Measurements from ENCODE around the gene IDI2. TPM values are rescaled to one million over a fixed set of nuclear protein-coding genes. Genes with fewer than 3 reads are reported as not detected.

The IDI2 gene
- total and polyA plus RNA-seq, 2 of the 13 experiments (the other 11 are each of a cell fraction or from before 2014, with no cell fraction given): not detected

DNA sequence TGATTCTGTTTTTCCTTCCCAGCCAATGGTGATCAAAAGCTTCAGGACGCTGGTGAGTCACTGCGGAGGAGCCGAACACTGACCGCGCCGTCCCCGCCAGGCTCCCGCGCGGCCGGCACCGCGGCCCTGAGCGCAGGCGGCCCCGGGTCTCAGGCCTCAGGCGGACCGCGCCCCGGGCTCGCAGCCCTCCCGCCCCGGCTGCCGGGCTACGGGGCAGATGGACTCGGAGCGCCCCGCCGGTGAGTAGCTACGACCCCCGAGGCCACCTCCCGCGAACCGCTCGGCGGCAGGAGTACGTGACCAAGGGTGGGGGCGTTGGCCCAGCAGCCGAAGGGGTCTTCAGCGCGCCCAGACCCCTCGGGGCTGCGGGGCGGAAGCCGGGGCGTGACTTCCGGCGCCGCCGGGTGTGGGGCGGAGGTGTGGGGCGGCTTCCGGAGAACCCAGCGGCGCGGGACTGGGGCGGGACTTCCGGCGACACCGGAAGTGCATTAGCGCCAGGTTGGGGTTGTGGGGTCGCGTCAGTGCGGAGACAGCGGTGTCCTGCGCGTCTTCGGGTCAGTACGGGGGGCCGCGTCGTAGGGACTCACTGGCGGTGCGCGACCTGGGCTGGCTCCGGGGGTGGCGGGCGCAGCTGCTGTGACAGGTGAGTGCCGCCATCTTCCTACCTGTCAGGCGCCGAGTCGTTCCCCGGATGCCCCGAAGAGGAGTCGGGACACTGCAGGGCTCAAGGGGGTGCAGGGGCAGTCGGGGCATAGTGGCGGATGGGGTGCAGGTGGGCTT lies 30.9 kb upstream of the IDI2 start, which contains the start of gene WDR37 (continued):
- no peak for TF ChIP-seq ZNF710 (CRISPR knock-in tag; IDR thresholded peaks at IDR 0.05; ENCODE audit: borderline replicate concordance)
- no peak for TF ChIP-seq JUND (CRISPR knock-in tag; IDR thresholded peaks at IDR 0.05)
- no peak for TF ChIP-seq ZNF737 (CRISPR knock-in tag; IDR thresholded peaks at IDR 0.05; ENCODE audit: borderline replicate concordance)
- TF ChIP-seq CTCF (CRISPR knock-in tag; IDR thresholded peaks at IDR 0.05): no peak; the same call in 1 of the 2 replicates
- 0 out of 2 replicates have a peak, but pooled peaks have one; percentile 42 for TF ChIP-seq ZNF253 (CRISPR knock-in tag; IDR thresholded peaks at IDR 0.05; ENCODE audit: borderline replicate concordance)
- no peak for TF ChIP-seq ZNF615 (CRISPR knock-in tag; IDR thresholded peaks at IDR 0.05; ENCODE audit: borderline replicate concordance)
- TF ChIP-seq, protein P1, sequence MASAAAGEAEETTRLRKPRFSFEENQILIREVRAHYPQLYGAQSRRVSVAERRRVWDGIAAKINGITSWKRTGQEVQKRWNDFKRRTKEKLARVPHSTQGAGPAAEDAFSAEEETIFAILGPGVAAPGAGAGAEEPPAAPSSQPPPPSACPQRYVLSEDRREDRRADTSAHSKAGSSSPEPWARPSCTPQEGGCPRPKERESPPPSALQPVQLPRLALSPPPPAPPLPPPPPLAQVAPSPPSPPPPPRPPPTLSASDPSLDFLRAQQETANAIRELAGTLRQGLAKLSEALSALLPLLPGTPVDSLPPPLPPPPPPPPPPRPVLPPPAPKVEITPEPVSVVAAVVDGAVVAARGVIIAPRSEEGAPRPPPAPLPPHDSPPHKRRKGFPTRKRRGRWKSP (CRISPR knock-in tag; IDR thresholded peaks at IDR 0.05): peak; percentile 88
- TF ChIP-seq TCF7 (IDR thresholded peaks at IDR 0.05; ENCODE audit: low read depth): no peak
- TF ChIP-seq NBN (conservative IDR thresholded peaks at IDR 0.05): no peak
- peak; percentile 29; the same call in 1 of the 2 replicates for TF ChIP-seq RXRB (CRISPR knock-in tag; IDR thresholded peaks at IDR 0.05; ENCODE audit: borderline replicate concordance)
- TF ChIP-seq ATAD3A (CRISPR knock-in tag; IDR thresholded peaks at IDR 0.05): no peak
- 0 out of 2 replicates have a peak, but pooled peaks have one; percentile 30 for TF ChIP-seq ZSCAN9 (CRISPR knock-in tag; IDR thresholded peaks at IDR 0.05; ENCODE audit: borderline replicate concordance)
- TF ChIP-seq, protein P2, sequence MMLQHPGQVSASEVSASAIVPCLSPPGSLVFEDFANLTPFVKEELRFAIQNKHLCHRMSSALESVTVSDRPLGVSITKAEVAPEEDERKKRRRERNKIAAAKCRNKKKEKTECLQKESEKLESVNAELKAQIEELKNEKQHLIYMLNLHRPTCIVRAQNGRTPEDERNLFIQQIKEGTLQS (CRISPR knock-in tag; IDR thresholded peaks at IDR 0.05): no peak; the same call in 1 of the 2 replicates
- peak; percentile 48; the same call in 1 of the 2 replicates for TF ChIP-seq ZNF225 (CRISPR knock-in tag; IDR thresholded peaks at IDR 0.05)
- TF ChIP-seq HHEX (CRISPR knock-in tag; IDR thresholded peaks at IDR 0.05): no peak
- no peak; the same call in 1 of the 2 replicates for TF ChIP-seq NFKB2 (CRISPR knock-in tag; IDR thresholded peaks at IDR 0.05; ENCODE audit: borderline replicate concordance)
- TF ChIP-seq SRSF1 (optimal IDR thresholded peaks at IDR 0.05; ENCODE audit: low read depth, low read length): no peak
- TF ChIP-seq, protein P3, sequence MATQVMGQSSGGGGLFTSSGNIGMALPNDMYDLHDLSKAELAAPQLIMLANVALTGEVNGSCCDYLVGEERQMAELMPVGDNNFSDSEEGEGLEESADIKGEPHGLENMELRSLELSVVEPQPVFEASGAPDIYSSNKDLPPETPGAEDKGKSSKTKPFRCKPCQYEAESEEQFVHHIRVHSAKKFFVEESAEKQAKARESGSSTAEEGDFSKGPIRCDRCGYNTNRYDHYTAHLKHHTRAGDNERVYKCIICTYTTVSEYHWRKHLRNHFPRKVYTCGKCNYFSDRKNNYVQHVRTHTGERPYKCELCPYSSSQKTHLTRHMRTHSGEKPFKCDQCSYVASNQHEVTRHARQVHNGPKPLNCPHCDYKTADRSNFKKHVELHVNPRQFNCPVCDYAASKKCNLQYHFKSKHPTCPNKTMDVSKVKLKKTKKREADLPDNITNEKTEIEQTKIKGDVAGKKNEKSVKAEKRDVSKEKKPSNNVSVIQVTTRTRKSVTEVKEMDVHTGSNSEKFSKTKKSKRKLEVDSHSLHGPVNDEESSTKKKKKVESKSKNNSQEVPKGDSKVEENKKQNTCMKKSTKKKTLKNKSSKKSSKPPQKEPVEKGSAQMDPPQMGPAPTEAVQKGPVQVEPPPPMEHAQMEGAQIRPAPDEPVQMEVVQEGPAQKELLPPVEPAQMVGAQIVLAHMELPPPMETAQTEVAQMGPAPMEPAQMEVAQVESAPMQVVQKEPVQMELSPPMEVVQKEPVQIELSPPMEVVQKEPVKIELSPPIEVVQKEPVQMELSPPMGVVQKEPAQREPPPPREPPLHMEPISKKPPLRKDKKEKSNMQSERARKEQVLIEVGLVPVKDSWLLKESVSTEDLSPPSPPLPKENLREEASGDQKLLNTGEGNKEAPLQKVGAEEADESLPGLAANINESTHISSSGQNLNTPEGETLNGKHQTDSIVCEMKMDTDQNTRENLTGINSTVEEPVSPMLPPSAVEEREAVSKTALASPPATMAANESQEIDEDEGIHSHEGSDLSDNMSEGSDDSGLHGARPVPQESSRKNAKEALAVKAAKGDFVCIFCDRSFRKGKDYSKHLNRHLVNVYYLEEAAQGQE (IDR thresholded peaks at IDR 0.05; ENCODE audit: borderline replicate concordance in 1 of 2, low read depth in 1 of 2, low read length in 2 of 2): no peak; a peak in 1 of 4 replicates
- TF ChIP-seq ZMYM3 (CRISPR knock-in tag; IDR thresholded peaks at IDR 0.05): no peak
- no peak for TF ChIP-seq MATR3 (CRISPR knock-in tag; IDR thresholded peaks at IDR 0.05)
- TF ChIP-seq NAIF1 (CRISPR knock-in tag; IDR thresholded peaks at IDR 0.05; ENCODE audit: borderline replicate concordance): no peak
